Brain pericyte (primary cell): ENCODE results near the gene GBP3.
"Not testable (repeated sequence)": the region's sequence is repeated elsewhere in the genome, so short reads cannot be mapped to it uniquely, and the experiment has no call there.

Source experiments
- DNase-seq: peaks from one replicate; pipeline ENCODE4 v3.0.0-alpha.2; 2012; ENCODE audit warnings: low read depth, low spot score

GBP3 gene

DNA sequence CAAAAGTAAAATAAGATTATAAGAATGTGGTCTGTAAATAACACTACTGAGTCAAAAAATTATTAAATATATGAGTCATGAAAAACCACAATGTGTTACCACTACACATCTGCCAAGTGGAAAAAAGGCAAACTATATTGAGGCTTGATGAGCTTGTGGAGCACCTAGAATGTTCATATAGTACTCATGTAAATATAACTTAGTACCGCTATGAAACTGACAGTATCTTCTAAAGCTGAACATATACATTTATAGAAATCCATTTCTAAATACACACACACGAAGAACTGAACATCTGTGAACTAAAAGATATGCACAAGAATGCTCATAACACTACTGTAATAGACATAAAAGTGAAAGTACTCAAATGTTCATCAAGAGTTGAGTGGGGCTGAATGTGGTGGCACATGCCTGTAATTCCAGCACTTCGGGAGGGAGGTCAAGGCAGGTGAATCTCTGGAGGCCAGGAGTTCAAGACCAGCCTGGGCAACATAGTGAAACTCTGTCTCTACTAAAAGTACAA is 18.5 kb upstream of the GBP3 start:
- no peak for DNase-seq

DNA sequence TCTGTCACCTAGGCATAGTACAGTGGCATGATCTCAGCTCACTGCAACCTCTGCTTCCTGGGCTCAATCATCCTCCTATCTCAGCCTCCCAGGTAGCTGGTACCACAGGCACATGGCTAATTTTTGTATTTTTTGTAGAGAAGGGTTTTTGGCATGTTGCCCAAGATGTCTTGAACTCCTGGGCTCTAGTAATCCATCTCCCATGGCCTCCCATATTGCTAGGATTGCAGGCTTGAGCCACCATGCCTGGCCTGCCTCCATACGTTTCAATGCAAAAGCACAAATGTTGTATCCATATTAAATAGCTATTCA is 17.6 kb upstream of the GBP3 start:
- no peak for DNase-seq

DNA sequence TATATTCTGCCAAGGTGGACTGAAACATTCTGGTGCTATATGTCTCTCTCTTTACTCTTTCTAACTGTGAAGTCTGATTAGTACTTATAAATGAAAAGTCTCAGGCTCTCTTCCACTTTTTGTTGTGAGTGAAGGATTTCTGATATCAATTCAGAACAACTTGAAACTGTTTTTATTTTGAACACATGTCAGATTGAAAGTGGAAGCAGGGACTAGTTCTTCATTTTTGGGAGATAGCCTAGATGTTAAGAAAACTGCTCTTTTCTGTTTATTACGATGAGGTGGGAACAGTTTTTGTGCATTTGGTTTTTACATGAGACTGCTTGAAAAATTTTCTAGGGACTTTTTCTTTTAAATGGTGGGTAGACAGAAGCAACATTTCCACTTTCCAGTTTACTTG is 14.5 kb upstream of the GBP3 start:
- DNase-seq = no peak

DNA sequence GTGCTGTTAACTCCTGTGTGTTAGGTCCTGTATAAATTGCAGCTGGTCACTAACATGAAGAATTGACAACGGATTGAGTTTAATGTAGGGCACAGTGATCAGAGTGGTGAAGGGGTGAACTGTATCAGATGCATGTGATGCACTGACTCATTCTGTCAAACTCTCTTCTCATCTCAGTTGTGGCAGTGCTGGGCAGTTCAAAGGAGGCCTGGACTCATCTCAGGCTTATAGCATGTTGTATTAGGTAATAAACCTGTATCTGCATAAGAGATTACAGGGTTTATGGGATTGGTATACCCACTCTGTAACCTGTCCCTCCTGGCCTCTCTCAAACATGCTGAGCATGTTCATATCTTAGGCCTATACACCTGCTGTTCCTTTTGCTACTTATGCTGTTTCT is 12.4 kb upstream of the GBP3 start:
- no peak for DNase-seq

DNA sequence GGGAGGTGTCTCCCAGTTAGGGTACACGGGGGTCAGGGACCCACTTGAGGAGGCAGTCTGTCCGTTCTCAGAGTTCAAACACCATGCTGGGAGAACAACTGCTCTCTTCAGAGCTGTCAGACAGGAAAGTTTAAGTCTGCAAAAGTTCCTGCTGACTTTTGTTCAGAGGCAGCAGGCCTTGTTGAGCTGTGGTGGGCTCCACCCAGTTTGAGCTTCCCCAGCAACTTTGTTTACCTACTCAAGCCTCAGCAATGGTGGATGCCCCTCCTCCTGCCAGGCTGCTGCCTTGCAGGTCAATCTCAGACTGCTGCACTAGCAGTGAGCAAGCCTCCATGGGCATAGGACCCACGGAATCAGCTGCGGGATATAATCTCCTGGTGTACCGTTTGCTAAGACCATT is 11.3 kb upstream of the GBP3 start:
- not testable (repeated sequence) for DNase-seq

DNA sequence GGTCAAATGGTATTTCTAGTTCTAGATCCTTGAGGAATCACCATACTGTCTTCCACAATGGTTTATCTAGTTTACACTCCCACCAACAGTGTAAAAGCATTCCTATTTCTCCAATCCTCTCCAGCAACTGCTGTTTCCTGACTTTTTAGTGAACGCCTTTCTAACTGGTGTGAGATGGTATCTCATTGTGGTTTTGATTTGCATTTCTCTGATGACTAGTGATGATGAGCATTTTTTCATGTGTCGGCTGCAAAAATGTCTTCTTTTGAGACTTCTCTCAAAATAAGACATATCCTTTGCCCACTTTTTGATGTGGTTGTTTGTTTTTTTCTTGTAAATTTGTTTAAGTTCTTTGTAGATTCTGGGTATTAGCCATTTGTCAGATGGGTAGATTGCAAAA is 6.4 kb upstream of the GBP3 start:
- DNase-seq = not testable (repeated sequence)

DNA sequence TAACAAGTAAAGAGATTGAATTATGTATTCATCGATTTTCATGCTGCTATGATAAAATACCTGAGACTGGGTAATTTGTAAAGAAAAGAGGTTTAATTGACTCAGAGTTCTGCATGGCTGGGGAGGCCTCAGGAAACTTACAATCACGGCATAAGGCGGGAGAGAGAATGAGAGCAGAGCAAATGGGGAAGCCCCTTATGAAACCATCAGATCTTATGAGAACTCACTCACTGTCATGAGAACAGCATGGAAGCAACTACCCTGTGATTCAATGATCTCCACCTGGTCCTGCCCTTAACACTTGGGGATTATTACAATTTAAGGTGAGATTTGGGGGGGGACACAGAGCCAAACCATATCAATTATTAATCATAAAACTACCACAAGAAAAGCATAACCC is 3.3 kb upstream of the GBP3 start:
- no peak for DNase-seq

DNA sequence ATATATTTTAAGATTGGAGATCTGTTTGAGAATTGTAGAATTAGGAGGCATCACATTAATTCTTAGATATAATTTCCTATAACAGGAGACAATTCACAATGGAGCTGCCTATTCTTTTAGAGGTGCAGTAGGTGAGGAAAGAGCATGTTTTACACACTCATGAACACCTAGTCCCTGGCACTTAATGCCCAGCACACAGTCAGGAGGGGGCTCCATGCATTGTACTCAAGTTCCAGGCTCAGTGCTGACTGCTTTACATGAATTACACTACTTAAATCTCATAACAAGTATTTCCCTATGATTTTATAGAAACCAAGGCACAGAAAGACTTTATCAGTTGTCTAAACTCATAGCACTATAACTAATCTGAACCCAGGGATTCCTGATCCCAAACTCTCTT is 360 bp upstream of the GBP3 start:
- no peak for DNase-seq

DNA sequence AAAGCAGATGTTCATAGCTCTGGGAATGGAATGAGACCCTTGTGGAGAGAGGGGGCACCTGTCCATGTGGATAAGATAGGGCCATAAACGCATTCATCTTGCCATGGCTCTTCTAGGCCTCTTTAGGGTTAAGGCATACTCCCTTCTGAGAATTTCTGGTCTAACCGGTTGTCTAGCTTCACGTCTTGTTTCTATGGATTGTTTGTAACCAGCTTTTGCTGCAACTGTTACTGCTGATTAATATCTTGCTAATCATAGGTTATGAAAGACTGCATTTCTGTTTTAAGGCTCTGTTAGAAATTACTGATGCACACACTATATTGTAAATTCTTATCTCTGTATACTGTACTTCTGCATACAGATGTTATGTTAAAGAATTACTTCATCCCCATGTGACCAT is 4.3 kb downstream of the GBP3 start:
- DNase-seq = not testable (repeated sequence)

DNA sequence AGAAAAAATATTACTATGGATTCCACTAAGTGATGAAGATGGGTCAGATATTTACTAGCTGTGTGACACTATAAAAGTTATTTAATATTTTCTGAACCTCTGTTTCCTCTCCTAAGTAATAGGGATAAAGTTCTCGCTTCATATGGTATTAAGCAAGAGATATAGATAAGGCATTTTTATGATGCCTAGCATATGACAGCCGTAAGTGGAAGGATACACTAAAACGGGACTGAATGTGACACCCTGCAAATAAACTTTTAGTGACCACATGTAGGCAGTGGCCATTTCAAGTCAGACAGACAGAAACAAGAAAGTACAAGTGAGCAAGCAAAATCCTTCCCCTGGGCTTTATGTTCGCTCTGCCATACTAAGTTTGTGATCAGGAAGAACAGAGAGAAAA is 14.2 kb downstream of the GBP3 start:
- DNase-seq = no peak

DNA sequence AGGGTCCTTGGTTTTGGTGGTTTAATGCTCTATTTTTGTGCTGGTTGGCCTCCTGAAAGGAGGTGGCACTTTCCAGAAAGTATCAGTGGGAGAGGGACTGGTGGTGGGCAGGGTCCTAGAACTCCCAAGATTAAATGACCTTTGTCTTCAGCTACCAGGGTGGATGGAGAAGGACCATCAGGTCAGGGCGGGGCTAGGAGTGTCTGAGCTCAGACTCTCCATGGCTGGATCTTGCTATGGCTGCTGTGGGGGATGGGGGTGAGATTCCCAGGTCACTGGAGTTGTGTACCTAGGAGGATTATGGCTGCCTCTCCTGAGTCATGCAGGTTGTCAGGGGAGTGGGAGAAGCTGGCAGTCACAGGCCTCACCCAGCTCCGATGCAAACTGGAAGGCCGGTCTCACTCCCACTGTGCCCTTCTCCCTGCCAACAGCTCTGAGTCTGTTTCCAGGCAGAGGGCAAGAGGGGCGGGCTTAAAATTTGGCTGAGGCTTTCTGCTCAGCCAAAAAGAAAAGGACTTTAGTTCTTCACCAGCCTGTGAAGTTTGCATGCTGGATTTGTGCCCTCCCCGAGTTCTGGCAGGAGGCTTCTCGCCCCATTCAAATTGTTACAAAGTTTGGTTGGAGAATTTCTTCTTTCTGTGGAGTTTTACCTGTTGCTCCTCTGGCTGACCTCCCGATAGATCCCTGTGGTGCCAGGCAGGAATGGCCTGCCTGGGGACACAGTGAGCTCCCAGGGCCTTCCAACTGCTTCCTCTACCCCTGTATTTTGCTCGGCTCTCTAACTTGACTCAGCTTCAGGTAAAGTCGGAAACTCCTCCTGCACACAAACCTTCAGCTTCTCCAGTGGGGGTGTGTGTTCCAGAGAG is 17.1 kb downstream of the GBP3 start:
- DNase-seq = no peak

DNA sequence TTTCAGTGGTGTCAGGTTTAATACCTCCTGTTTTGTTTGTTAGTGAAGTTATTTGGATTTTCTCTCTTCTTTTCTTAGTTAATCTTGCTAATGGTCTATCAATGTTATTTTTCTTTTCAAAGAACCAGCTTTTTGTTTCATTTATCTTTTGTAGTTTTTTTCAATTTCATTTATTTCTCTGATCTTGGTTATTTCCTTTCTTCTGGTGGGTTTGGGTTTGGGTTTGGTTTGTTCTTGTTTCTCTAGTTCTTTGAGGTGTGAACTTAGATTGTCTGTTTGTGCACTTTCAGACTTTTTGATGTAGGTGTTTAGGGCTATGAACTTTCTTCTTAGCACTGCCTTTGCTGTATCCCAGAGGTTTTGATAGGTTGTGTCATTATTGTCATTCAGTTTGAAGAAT is 20.5 kb downstream of the GBP3 start:
- DNase-seq = not testable (repeated sequence)

DNA sequence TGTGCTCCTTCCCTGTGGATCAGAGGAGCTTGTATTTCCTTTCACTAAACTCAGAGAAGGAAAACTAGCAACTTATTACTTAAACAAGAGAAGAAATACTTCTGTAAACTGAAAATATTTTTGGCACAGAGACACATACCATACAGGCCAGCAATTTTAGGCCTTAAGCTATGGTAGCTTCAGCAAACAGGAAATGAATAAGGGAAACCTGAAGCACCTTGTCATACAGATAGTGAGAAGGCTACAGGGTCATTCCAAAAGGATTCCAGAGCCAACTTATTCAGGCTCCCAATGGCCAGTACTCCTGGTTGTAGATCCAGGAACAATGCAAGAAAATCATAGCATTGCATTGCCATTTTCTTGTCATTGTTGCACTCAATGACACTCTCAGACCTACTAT is 21.2 kb downstream of the GBP3 start:
- DNase-seq = no peak

DNA sequence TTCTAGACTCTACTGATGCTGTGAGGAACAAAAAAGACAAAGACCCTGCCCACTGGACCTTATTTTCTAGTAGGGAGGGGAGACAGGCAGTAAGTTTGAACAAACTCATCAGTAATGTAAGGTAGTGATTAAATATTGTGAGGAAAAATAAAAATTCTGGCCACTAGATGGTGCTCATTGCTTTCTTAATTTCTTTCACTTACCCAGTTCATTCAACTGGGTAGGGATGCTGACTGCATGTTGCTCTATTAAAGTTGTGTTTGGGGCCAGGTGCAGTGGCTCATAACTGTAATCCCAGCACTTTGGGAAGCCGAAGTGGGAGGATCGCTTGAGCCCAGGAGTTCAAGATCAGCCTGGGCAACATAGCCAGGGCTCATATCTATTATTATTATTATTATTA is 23.9 kb downstream of the GBP3 start:
- no peak for DNase-seq

DNA sequence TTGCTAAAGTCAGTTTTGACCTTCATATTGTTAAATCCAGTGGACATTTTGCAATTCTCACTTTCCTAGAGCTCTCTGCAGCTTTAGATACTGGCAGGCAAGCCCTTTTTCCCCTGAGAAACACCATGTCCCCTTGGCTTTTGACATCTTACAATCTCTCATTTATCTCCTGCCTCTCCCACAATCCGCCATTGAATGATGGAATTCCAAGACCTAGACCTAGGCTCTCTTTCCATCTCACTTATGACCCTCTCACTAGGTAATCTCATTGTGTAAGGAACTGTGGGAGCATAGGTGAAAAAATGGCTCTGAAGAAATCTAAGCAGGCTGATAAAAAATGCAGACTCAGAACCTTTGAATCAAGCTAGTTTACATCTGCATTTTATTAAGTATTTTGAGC is 32.2 kb downstream of the GBP3 start:
- no peak for DNase-seq

DNA sequence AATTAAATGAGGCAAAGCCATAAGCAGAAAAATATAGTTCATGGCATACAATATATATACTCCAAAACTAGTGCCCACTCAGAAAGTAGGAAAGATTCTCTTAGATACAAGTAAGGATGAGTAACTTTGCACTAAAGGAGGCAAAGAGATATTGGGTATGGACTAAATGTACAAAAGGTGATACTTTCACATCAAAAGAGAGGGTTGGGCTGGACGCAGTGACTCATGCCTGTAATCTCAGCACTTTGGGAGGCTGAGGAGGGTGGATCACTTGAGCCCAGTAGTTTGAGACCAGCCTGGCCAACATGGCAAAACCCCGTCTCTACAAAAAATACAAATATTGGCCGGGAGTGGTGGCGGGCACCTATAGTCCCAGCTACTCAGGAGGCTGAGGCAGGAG is 37.0 kb downstream of the GBP3 start:
- no peak for DNase-seq

DNA sequence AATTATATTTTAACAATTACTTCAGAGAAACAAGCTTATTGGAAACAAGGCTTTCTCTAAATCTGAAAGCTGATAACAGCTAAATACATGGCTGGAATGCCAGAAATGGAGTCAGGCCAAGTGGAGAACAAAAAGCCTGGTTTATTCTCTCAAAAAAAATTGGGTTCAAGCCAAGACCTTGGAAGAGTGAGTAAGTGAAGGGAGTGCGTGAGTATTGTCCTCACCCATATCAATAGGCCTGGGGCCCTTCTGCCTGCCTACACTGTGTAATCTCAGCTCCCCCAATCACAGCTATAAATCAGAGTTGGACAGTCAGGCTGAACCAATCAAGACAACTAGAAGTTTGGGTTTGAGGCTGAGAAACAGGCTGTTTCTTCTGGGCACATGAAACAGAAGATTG is 37.6 kb downstream of the GBP3 start:
- no peak for DNase-seq

DNA sequence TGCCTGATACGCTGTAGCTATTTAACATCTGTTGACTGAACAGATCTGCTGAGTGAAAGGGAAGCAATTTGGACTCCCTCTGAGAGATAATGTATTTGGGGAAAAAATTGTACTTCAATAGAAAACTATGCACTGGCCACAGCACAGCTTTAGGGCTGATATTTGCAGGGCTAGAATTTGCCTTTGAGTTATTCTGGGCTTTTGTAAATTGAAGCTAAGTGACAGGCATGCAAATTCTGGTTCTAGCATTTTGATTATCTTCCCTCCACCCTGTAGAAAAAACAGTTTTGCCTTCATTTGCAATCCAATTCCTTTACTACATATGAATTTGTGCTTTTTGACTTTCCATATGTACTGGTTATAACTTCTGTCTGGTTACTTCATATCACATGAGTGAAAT is 38.1 kb downstream of the GBP3 start:
- no peak for DNase-seq

DNA sequence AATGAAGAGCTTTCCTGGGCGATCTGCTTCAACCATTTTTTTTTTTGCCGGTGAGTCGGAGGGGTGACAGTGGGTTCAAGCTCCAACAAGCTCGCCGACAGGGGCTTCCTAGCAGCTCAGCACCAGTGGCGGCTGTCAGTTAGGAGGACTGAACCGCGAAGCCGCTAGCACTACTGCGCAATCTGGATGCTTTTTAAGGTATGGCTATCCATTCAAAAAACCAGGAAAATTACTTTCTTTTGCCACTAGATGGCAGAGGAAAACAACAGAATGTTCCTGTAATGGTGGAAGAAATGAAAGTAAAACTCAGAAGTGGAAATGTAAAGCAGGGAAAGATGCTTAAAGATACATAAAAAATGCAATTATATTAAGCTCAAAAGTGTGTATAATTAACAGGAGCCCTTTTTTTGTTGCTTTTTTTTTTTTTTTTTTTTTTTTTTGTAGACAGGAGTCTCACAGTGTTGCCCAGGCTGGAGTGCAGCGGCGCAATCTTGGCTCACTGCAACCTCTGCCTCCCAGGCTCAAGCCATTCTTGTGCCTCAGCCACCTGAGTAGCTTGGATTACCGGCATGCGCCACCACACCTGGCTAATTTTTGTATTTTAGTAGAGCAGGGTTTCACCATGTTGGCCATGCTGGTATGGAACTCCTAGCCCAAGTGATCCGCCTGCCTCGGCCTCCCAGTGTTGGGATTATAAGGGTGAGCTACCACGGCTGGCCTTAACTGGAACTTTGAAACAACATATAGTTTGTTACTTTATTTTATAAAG is 38.7 kb downstream of the GBP3 start:
- no peak for DNase-seq

DNA sequence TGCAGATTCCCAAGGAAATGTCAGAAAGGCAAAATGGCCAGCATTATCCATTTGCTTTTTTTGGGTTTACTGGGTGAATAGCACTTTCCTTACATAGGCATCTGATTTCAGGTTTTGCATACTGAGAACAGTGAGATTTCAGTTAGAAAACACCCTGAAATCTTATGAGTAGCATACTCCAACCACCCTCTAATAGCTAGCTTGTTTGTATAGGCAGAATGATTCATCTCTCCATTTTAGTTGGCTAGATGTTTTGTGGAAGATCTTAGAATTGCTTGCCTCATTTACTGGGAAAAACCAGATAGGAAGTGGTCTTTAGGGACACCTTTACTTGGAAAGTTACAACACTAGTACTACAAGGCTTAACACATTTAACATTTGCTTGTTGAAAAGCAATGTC is 40.6 kb downstream of the GBP3 start:
- DNase-seq = no peak

DNA sequence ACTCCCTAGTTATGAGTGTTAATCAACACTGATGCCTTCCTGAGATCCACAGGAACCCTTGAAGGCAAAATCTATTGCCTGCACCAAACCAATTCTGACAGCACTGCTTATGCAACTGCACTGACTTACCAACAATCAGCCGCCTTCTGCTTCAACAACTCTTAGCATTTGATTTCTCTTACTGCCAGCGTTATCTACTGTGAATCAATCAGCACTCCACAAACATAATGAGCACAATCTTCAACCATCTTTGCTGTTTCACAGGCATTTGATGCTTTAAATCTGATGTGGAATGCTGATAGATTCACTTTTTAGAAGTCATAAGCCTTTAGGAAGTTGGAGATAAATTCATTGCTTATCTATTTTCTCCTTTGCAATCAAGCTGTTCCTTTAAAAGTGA is 41.2 kb downstream of the GBP3 start:
- DNase-seq = not testable (repeated sequence)

DNA sequence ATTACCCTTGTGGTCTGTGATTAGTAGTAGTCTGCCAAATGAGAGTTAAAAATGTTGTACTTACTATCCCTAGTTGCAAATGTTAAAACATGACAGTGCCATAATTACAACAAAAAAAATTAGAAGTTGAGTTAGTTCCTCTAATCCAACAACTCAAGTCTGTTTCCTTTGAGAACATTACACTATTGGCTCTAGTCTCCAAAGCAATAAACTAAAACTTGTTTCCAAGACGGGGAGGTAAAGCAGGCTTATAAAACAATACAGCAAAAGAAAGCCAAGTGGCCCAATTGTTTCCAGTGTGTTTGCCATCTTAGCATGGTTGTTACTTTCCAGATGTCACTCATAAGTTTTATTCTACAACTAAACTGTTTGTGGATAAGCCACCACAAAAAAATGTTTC is 41.8 kb downstream of the GBP3 start:
- DNase-seq = no peak

DNA sequence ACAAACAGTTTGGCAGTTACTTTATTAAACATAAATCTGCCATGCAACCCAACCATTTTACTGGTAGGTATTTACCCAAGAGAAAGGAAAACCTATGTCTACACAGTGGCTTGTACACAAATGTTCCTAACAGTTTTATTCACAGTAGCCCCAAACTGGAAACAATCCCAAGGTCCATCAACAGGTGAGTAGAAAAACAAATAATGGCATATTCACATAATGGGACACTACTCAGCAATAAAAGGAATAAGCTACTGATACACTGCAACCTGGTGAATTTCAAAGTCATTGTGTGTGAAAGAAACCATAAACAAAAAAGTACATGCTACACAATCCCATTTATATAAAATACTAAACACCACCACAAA is 42.9 kb downstream of the GBP3 start:
- no peak for DNase-seq
